Measurements from ENCODE around the gene TOB1.
"Not testable (repeated sequence)": the region's sequence is repeated elsewhere in the genome, so short reads cannot be mapped to it uniquely, and the experiment has no call there.

Gene TOB1

GRCh38 chr17:50865868-50866260, 290 bp downstream of the TOB1 start:
- Mint-ChIP-seq H3K4me1 (ENCODE audit: low read depth) (peaks cover 62% of the 10 kb centered on the region), H3K27ac (no peak overlapping the region), H3K4me3 (peak overlapping the region; percentile 98), H3K36me3 (peaks cover 8% of the 10 kb centered on the region), H3K27me3 (no peaks in the 10 kb centered on the region), H3K9me3 (ENCODE audit: low read depth) (no peaks in the 10 kb centered on the region)

GRCh38 chr17:50865060-50865867, 890 bp downstream of the TOB1 start:
- no peaks in the 10 kb centered on the region for H3K9me3 Mint-ChIP-seq (ENCODE audit: low read depth)
- H3K4me1 Mint-ChIP-seq (ENCODE audit: low read depth): peaks cover 62% of the 10 kb centered on the region
- peak overlapping the region; percentile 96 for H3K27ac Mint-ChIP-seq
- H3K36me3 Mint-ChIP-seq: peaks cover 8% of the 10 kb centered on the region
- H3K4me3 Mint-ChIP-seq: peak overlapping the region; percentile 98
- H3K27me3 Mint-ChIP-seq: no peaks in the 10 kb centered on the region

GRCh38 chr17:50864747-50865059, 1.5 kb downstream of the TOB1 start:
- Mint-ChIP-seq H3K27ac (peak overlapping the region; percentile 96), H3K4me1 (ENCODE audit: low read depth) (peaks cover 61% of the 10 kb centered on the region), H3K36me3 (peaks cover 8% of the 10 kb centered on the region), H3K4me3 (peak overlapping the region; percentile 98), H3K9me3 (ENCODE audit: low read depth) (no peaks in the 10 kb centered on the region), H3K27me3 (no peaks in the 10 kb centered on the region)

- Mint-ChIP-seq H3K27ac (peak overlapping the region; percentile 96), H3K9me3 (ENCODE audit: low read depth) (no peaks in the 10 kb centered on the region), H3K36me3 (peaks cover 8% of the 10 kb centered on the region), H3K4me1 (ENCODE audit: low read depth) (peaks cover 59% of the 10 kb centered on the region), H3K4me3 (peak overlapping the region; percentile 98), H3K27me3 (no peaks in the 10 kb centered on the region)
Observed at GRCh38 chr17:50863931-50864330, 2.2 kb downstream of the TOB1 start.

GRCh38 chr17:50863221-50863843, 2.8 kb downstream of the TOB1 start:
- Mint-ChIP-seq H3K27me3 (no peaks in the 10 kb centered on the region), H3K4me1 (ENCODE audit: low read depth) (peaks cover 55% of the 10 kb centered on the region), H3K36me3 (peaks cover 8% of the 10 kb centered on the region), H3K9me3 (ENCODE audit: low read depth) (no peaks in the 10 kb centered on the region), H3K27ac (peak overlapping the region; percentile 96), H3K4me3 (peak overlapping the region; percentile 98)

- peaks cover 42% of the 10 kb centered on the region for H3K4me1 Mint-ChIP-seq (ENCODE audit: low read depth)
- H3K27me3 Mint-ChIP-seq: no peaks in the 10 kb centered on the region
- peak overlapping the region; percentile 76 for H3K27ac Mint-ChIP-seq
- H3K9me3 Mint-ChIP-seq (ENCODE audit: low read depth): no peaks in the 10 kb centered on the region
- H3K4me3 Mint-ChIP-seq: peak overlapping the region; percentile 70
- peaks cover 8% of the 10 kb centered on the region for H3K36me3 Mint-ChIP-seq
Observed at GRCh38 chr17:50861822-50862528, 4.2 kb downstream of the TOB1 start.

GRCh38 chr17:50861334-50861676, 4.8 kb downstream of the TOB1 start:
- Mint-ChIP-seq H3K4me1 (ENCODE audit: low read depth) (peaks cover 42% of the 10 kb centered on the region), H3K9me3 (ENCODE audit: low read depth) (no peaks in the 10 kb centered on the region), H3K4me3 (no peak overlapping the region), H3K27ac (peak overlapping the region; percentile 76), H3K27me3 (no peaks in the 10 kb centered on the region), H3K36me3 (peaks cover 8% of the 10 kb centered on the region)

- H3K4me1 Mint-ChIP-seq (ENCODE audit: low read depth): peaks cover 38% of the 10 kb centered on the region
- not testable (repeated sequence) for H3K27me3 Mint-ChIP-seq; H3K36me3 Mint-ChIP-seq; H3K9me3 Mint-ChIP-seq (ENCODE audit: low read depth); H3K4me3 Mint-ChIP-seq
- H3K27ac Mint-ChIP-seq: peak overlapping the region; percentile 75
Observed at GRCh38 chr17:50859727-50860126, 6.4 kb downstream of the TOB1 start.

GRCh38 chr17:50858486-50859225, 7.5 kb downstream of the TOB1 start:
- Mint-ChIP-seq H3K27ac (no peak overlapping the region), H3K4me3 (no peak overlapping the region), H3K27me3 (no peaks in the 10 kb centered on the region), H3K9me3 (ENCODE audit: low read depth) (no peaks in the 10 kb centered on the region), H3K36me3 (peaks cover 8% of the 10 kb centered on the region), H3K4me1 (ENCODE audit: low read depth) (peaks cover 30% of the 10 kb centered on the region)

GRCh38 chr17:50856431-50856830, 9.7 kb downstream of the TOB1 start:
- Mint-ChIP-seq H3K4me1 (ENCODE audit: low read depth) (peaks cover 26% of the 10 kb centered on the region), H3K27ac (no peak overlapping the region), H3K9me3 (ENCODE audit: low read depth) (no peaks in the 10 kb centered on the region), H3K4me3 (no peak overlapping the region), H3K27me3 (no peaks in the 10 kb centered on the region), H3K36me3 (peaks cover 1% of the 10 kb centered on the region)

GRCh38 chr17:50855708-50856330, 10.3 kb downstream of the TOB1 start:
- H3K4me1 Mint-ChIP-seq (ENCODE audit: low read depth): peaks cover 20% of the 10 kb centered on the region
- H3K27ac Mint-ChIP-seq: no peak overlapping the region
- H3K36me3 Mint-ChIP-seq: no peaks in the 10 kb centered on the region
- no peaks in the 10 kb centered on the region for H3K9me3 Mint-ChIP-seq (ENCODE audit: low read depth)
- H3K4me3 Mint-ChIP-seq: no peak overlapping the region
- no peaks in the 10 kb centered on the region for H3K27me3 Mint-ChIP-seq

GRCh38 chr17:50853781-50854180, 12.4 kb downstream of the TOB1 start:
- no peak overlapping the region for H3K4me3 Mint-ChIP-seq
- no peaks in the 10 kb centered on the region for H3K9me3 Mint-ChIP-seq (ENCODE audit: low read depth)
- no peaks in the 10 kb centered on the region for H3K27me3 Mint-ChIP-seq
- H3K27ac Mint-ChIP-seq: no peak overlapping the region
- peaks cover 17% of the 10 kb centered on the region for H3K4me1 Mint-ChIP-seq (ENCODE audit: low read depth)
- H3K36me3 Mint-ChIP-seq: no peaks in the 10 kb centered on the region

GRCh38 chr17:50853015-50853615, 13.0 kb downstream of the TOB1 start:
- Mint-ChIP-seq H3K27ac (peak overlapping the region; percentile 83), H3K36me3 (no peaks in the 10 kb centered on the region), H3K4me3 (peak overlapping the region; percentile 74), H3K27me3 (no peaks in the 10 kb centered on the region), H3K4me1 (ENCODE audit: low read depth) (peaks cover 17% of the 10 kb centered on the region), H3K9me3 (ENCODE audit: low read depth) (no peaks in the 10 kb centered on the region)

- Mint-ChIP-seq H3K9me3 (ENCODE audit: low read depth) (no peaks in the 10 kb centered on the region), H3K4me3 (no peak overlapping the region), H3K27ac (no peak overlapping the region), H3K36me3 (no peaks in the 10 kb centered on the region), H3K4me1 (ENCODE audit: low read depth) (peaks cover 17% of the 10 kb centered on the region), H3K27me3 (no peaks in the 10 kb centered on the region)
Observed at GRCh38 chr17:50850640-50851039, 15.5 kb downstream of the TOB1 start.

Data from activated naive CD8-positive, alpha-beta T cell (primary cell).